Activated naive CD4-positive, alpha-beta T cell treated with anti-CD3 and anti-CD28 coated beads, Interleukin-2, amount 50 U/mL, for 16 hours (primary cell): ENCODE measurements around the gene PRKRA.
"Not testable (repeated sequence)": the region's sequence is repeated elsewhere in the genome, so short reads cannot be mapped to it uniquely, and the experiment has no call there.

Experiments
- DNase-seq: peaks from one replicate; pipeline ENCODE4 v3.0.0-alpha.2; 2020

Gene PRKRA

GRCh38 chr2:178450774-178451525 lies at the start of gene PRKRA, which contains the start of gene PJVK:
Gene PRKRA, minus strand, starts transcription at chr2:178451175. Its CDS starts 145 bp downstream, at chr2:178451030.
Gene PJVK, plus strand, starts transcription at chr2:178451378. Its CDS starts 2,032 bp downstream, at chr2:178453410.
- DNase-seq, result peak; percentile 96

- no peak for DNase-seq
Observed at GRCh38 chr2:178499640-178500039, 48.7 kb upstream of the PRKRA start.

- DNase-seq, result no peak
Observed at GRCh38 chr2:178498137-178498536, 47.2 kb upstream of the PRKRA start.

- no peak for DNase-seq
Observed at GRCh38 chr2:178496049-178496448, 45.1 kb upstream of the PRKRA start.

- no peak for DNase-seq
Observed at GRCh38 chr2:178491612-178492011, 40.6 kb upstream of the PRKRA start.

GRCh38 chr2:178485356-178485755 lies 34.4 kb upstream of the PRKRA start:
- DNase-seq, result no peak

- no peak for DNase-seq
Observed at GRCh38 chr2:178484245-178485041, 33.5 kb upstream of the PRKRA start.

GRCh38 chr2:178482437-178482836 lies 31.5 kb upstream of the PRKRA start:
- no peak for DNase-seq

GRCh38 chr2:178480227-178481181 lies 29.5 kb upstream of the PRKRA start, which contains the start of gene PLEKHA3:
Gene PLEKHA3, plus strand, starts transcription at chr2:178480457. Its CDS starts 413 bp downstream, at chr2:178480870.
- DNase-seq, result peak; percentile 63

GRCh38 chr2:178479758-178480226 lies 28.8 kb upstream of the PRKRA start:
- DNase-seq, result no peak

- DNase-seq, result no peak
Observed at GRCh38 chr2:178479275-178479616, 28.3 kb upstream of the PRKRA start.

GRCh38 chr2:178478439-178479274 lies 27.7 kb upstream of the PRKRA start, which contains the start of gene FKBP7:
Gene FKBP7, minus strand, starts transcription at chr2:178478600. Its CDS starts 101 bp downstream, at chr2:178478499.
- peak; percentile 82 for DNase-seq

- no peak for DNase-seq
Observed at GRCh38 chr2:178478130-178478438, 27.1 kb upstream of the PRKRA start.

- DNase-seq, result no peak
Observed at GRCh38 chr2:178477443-178478129, 26.6 kb upstream of the PRKRA start.

- no peak for DNase-seq
Observed at GRCh38 chr2:178476477-178476876, 25.5 kb upstream of the PRKRA start.

GRCh38 chr2:178474560-178474959 lies 23.6 kb upstream of the PRKRA start:
- DNase-seq, result no peak

GRCh38 chr2:178473931-178474330 lies 23.0 kb upstream of the PRKRA start:
- no peak for DNase-seq

GRCh38 chr2:178473373-178473772 lies 22.4 kb upstream of the PRKRA start:
- DNase-seq, result no peak

- DNase-seq, result not testable (repeated sequence)
Observed at GRCh38 chr2:178471313-178471712, 20.3 kb upstream of the PRKRA start.

GRCh38 chr2:178469219-178469849 lies 18.4 kb upstream of the PRKRA start:
- DNase-seq, result no peak
